B cell (primary cell): ENCODE results near the gene ZDHHC22.

Experiments
- CTCF ChIP-seq: fragments of 200-600 bp; IDR thresholded peaks from one replicate; pipeline ENCODE4 v1.8.0; 2022; ENCODE audit warnings: antibody characterized with exemption, mild to moderate bottlenecking
- EZH2 ChIP-seq: IDR thresholded peaks from 2 replicates; pipeline ENCODE4 v1.6.1; 2012; ENCODE audit warnings: borderline replicate concordance, low read depth, mild to moderate bottlenecking, moderate library complexity, low read length; ENCODE audit not compliant: insufficient read depth, poor library complexity, severe bottlenecking

GRCh38 chr14:77124345-77125280 lies 17.0 kb downstream of the ZDHHC22 start:
- TF ChIP-seq EZH2 = no peak
- peak; percentile 78 for TF ChIP-seq CTCF
